ENCODE measurements around the gene NOP16. TPM values are rescaled to one million over a fixed set of nuclear protein-coding genes. Genes with fewer than 3 reads are reported as not detected.

NOP16 gene
- total and polyA plus RNA-seq, 2 donors (not counting 1 experiment from before 2014, with no cell fraction given), result 11.1 to 26.3 TPM

DNA sequence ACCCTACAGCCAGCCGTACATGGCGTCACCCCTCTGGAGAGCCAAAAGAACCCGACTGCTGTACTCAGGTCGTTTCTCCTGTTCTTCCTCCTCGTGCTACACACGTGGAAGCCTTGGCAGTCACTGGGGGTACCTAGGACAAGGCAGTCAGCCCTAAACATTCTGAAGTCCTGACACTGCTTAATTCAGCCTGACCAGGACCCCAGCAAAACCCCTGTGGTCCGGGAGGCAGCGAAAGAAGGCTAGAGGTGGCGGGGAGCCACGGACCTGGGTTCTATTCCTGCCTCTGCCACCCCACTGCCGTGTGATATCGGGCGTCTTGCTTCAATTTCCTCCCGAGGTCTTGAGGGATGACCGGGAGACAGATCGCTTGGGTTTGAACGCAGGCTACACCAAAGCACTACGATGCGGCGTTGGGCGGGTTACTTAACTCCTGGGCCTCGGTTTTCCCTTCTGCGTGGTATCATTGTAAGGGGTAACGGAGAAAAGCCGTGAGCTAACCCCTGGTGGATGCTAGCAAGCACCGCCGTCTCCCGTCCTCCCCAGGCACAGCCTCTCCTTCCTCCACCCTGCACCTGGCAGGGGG, 23.5 kb downstream of the NOP16 start:
- H3K27ac ChIP-seq (ENCODE audit: insufficient read depth, low read length), result peak overlapping the region; percentile 57
- H3K4me1 ChIP-seq (ENCODE audit: control insufficient read depth, extremely low read depth, insufficient read depth, low read length), result peaks cover 2% of the 10 kb centered on the region
- peak overlapping the region; percentile 82 for H3K9ac ChIP-seq (ENCODE audit: insufficient read depth, low read length)
- H3K4me2 ChIP-seq (ENCODE audit: extremely low read depth, insufficient read depth, low read length), result peak overlapping the region; percentile 44
- peak overlapping the region; percentile 89 for H2AFZ ChIP-seq (ENCODE audit: low read length)
- H3K79me2 ChIP-seq (ENCODE audit: control insufficient read depth, insufficient read depth, low read length), result peaks cover 11% of the 10 kb centered on the region
- DNase-seq (ENCODE audit: low read depth in 2 of 2), result no peak
- peak overlapping the region; percentile 55 to 74 (median 69) for H3K4me3 ChIP-seq (replicated peaks in 1 of 4; ENCODE audit: control extremely low read depth in 1 of 4, insufficient read depth in 1 of 4, low read depth in 3 of 4, low read length in 4 of 4)
- no peaks in the 10 kb centered on the region for H3K27me3 ChIP-seq (ENCODE audit: control insufficient read depth, insufficient read depth, low read length)
- no peaks in the 10 kb centered on the region for H3K9me3 ChIP-seq (ENCODE audit: control insufficient read depth, insufficient read depth, low read depth, low read length)
- TF ChIP-seq, protein P1, sequence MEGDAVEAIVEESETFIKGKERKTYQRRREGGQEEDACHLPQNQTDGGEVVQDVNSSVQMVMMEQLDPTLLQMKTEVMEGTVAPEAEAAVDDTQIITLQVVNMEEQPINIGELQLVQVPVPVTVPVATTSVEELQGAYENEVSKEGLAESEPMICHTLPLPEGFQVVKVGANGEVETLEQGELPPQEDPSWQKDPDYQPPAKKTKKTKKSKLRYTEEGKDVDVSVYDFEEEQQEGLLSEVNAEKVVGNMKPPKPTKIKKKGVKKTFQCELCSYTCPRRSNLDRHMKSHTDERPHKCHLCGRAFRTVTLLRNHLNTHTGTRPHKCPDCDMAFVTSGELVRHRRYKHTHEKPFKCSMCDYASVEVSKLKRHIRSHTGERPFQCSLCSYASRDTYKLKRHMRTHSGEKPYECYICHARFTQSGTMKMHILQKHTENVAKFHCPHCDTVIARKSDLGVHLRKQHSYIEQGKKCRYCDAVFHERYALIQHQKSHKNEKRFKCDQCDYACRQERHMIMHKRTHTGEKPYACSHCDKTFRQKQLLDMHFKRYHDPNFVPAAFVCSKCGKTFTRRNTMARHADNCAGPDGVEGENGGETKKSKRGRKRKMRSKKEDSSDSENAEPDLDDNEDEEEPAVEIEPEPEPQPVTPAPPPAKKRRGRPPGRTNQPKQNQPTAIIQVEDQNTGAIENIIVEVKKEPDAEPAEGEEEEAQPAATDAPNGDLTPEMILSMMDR (conservative IDR thresholded peaks at IDR 0.05 in 1 of 2, IDR thresholded peaks at IDR 0.05 in 1 of 2; ENCODE audit: low read depth in 1 of 2, low read length in 2 of 2), result no peak
- no peak for TF ChIP-seq EZH2 (IDR thresholded peaks at IDR 0.05; ENCODE audit: low read length, missing control alignments)
- no peaks in the 10 kb centered on the region for H4K20me1 ChIP-seq (ENCODE audit: control insufficient read depth, extremely low read depth, insufficient read depth, low read length)
- H3K36me3 ChIP-seq (ENCODE audit: control insufficient read depth, insufficient read depth, low read length), result no peaks in the 10 kb centered on the region

DNA sequence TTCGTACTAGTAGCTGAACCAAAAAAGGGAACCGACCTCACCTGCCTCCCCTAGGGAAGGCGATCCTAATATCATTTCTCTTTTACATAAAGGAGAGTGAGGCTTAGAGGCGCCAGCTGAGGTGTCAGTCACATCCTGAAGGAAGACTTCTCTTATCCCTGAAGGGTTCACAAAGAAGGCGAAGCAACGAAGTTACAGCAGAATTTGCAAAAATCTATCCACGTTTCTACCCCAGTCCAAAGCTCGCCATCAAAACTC, 26.2 kb downstream of the NOP16 start:
- peaks cover 28% of the 10 kb centered on the region for H3K79me2 ChIP-seq (ENCODE audit: control insufficient read depth, insufficient read depth, low read length)
- H3K27ac ChIP-seq (ENCODE audit: insufficient read depth, low read length), result no peak overlapping the region
- H3K4me2 ChIP-seq (ENCODE audit: extremely low read depth, insufficient read depth, low read length), result peak overlapping the region; percentile 73
- H4K20me1 ChIP-seq (ENCODE audit: control insufficient read depth, extremely low read depth, insufficient read depth, low read length), result no peaks in the 10 kb centered on the region
- no peak for DNase-seq (ENCODE audit: low read depth in 2 of 2)
- H3K4me3 ChIP-seq (replicated peaks in 1 of 4; ENCODE audit: control extremely low read depth in 1 of 4, insufficient read depth in 1 of 4, low read depth in 3 of 4, low read length in 4 of 4), result peak overlapping the region; percentile 88 to 99 (median 90)
- no peaks in the 10 kb centered on the region for H3K27me3 ChIP-seq (ENCODE audit: control insufficient read depth, insufficient read depth, low read length)
- no peak overlapping the region for H3K9ac ChIP-seq (ENCODE audit: insufficient read depth, low read length)
- TF ChIP-seq, protein P1 (conservative IDR thresholded peaks at IDR 0.05 in 1 of 2, IDR thresholded peaks at IDR 0.05 in 1 of 2; ENCODE audit: low read depth in 1 of 2, low read length in 2 of 2), result no peak
- TF ChIP-seq EZH2 (IDR thresholded peaks at IDR 0.05; ENCODE audit: low read length, missing control alignments), result no peak
- H3K4me1 ChIP-seq (ENCODE audit: control insufficient read depth, extremely low read depth, insufficient read depth, low read length), result peaks cover 4% of the 10 kb centered on the region
- H2AFZ ChIP-seq (ENCODE audit: low read length), result peak overlapping the region; percentile 96
- no peaks in the 10 kb centered on the region for H3K9me3 ChIP-seq (ENCODE audit: control insufficient read depth, insufficient read depth, low read depth, low read length)
- H3K36me3 ChIP-seq (ENCODE audit: control insufficient read depth, insufficient read depth, low read length), result peaks cover 2% of the 10 kb centered on the region

DNA sequence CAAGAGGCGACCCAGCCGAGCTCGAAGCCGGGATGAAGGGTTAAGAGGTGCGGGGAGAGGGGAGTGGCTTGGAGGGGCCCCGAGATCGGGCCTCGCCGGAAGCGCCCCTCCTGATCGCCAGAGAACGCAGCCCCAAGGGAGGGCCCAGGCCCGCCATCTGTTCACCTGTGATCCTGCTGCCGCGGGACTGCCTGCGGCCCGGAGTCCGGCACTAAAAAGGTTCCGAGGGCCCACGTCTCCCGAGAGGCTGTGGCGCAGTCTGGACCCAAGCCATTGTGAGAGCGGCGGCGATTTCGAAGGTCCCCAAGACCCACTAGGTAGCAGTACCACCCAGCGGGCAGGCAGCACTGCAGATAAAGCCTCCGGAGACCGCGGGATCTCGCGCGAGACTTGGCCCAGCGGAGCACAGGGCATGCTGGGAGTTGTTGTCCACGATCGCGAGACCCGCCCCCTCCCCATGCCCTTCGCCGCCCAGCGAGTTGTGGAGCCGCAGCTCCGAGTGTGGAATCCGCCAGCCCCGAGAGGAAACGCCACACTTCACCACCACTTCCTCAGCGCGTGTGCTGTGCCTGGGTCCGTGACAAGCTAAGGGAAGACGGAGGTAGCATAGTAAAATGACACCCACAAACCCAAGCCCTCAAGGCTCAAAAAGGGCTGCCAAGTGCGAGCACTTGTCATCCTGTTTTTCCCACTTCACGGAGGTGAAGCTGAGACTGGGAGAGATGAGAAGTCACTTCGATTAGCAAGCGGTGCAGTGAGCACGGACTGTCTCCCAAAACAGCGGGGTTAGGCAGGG, 26.8 kb downstream of the NOP16 start, which contains the start of gene KIAA1191:
KIAA1191 (minus strand) TSS at position 328 of the 796 bp plus-strand sequence. CDS start 2,256 bp downstream, outside the sequence.
- Histone ChIP-seq H3K4me1 (ENCODE audit: control insufficient read depth, extremely low read depth, insufficient read depth, low read length) (peaks cover 4% of the 10 kb centered on the region), H3K27ac (ENCODE audit: insufficient read depth, low read length) (peak within 1 kb of the TSS; percentile 62), H3K36me3 (ENCODE audit: control insufficient read depth, insufficient read depth, low read length) (peaks cover 2% of the 10 kb centered on the region), H3K4me2 (ENCODE audit: extremely low read depth, insufficient read depth, low read length) (peak within 1 kb of the TSS; percentile 73), H3K4me3 (replicated peaks in 1 of 4; ENCODE audit: control extremely low read depth in 1 of 4, insufficient read depth in 1 of 4, low read depth in 3 of 4, low read length in 4 of 4) (peak within 1 kb of the TSS; percentile 88 to 99 (median 90)), H3K9me3 (ENCODE audit: control insufficient read depth, insufficient read depth, low read depth, low read length) (no peaks in the 10 kb centered on the region), H3K9ac (ENCODE audit: insufficient read depth, low read length) (peak within 1 kb of the TSS; percentile 84), H4K20me1 (ENCODE audit: control insufficient read depth, extremely low read depth, insufficient read depth, low read length) (no peaks in the 10 kb centered on the region), H3K27me3 (ENCODE audit: control insufficient read depth, insufficient read depth, low read length) (no peaks in the 10 kb centered on the region), H3K79me2 (ENCODE audit: control insufficient read depth, insufficient read depth, low read length) (peaks cover 30% of the 10 kb centered on the region), H2AFZ (ENCODE audit: low read length) (peak within 1 kb of the TSS; percentile 96)
- TF ChIP-seq, protein P1 (conservative IDR thresholded peaks at IDR 0.05 in 1 of 2, IDR thresholded peaks at IDR 0.05 in 1 of 2; ENCODE audit: low read depth in 1 of 2, low read length in 2 of 2), result peak; percentile 27 to 36
- TF ChIP-seq EZH2 (IDR thresholded peaks at IDR 0.05; ENCODE audit: low read length, missing control alignments), result no peak
- peak; percentile 90 to 91 for DNase-seq (ENCODE audit: low read depth in 2 of 2)

All from fibroblast of lung (primary cell).